ENCODE measurements around the gene EMC9. TPM values are rescaled to one million over a fixed set of nuclear protein-coding genes. Genes with fewer than 3 reads are reported as not detected.

Gene EMC9
- total RNA-seq, 1 experiment from 2014 or later, result 27.4 TPM

GRCh38 chr14:24181371-24182077, 40.1 kb upstream of the EMC9 start:
- Histone ChIP-seq H3K4me3 (no peak overlapping the region), H3K9me2 (ENCODE audit: insufficient read depth) (no peaks in the 10 kb centered on the region), H3K4me1 (replicated peaks; ENCODE audit: insufficient read depth) (no peaks in the 10 kb centered on the region), H3F3A (ENCODE audit: insufficient read depth, low read depth) (no peaks in the 10 kb centered on the region; the same call in 1 of the 2 replicates), H3K4me2 (no peak overlapping the region), H2AFZ (no peak overlapping the region), H3K79me2 (ENCODE audit: low read depth) (no peaks in the 10 kb centered on the region), H3K9me3 (ENCODE audit: insufficient read depth, low read depth) (no peaks in the 10 kb centered on the region), H3K27ac (no peak overlapping the region), H4K20me1 (ENCODE audit: insufficient read depth) (no peaks in the 10 kb centered on the region; the same call in 1 of the 2 replicates), H3K27me3 (ENCODE audit: insufficient read depth, low read depth) (no peaks in the 10 kb centered on the region), H3K36me3 (ENCODE audit: low read depth) (no peaks in the 10 kb centered on the region)
- no peak for DNase-seq
- CTCF ChIA-PET, result no interaction called here
- TF ChIP-seq EZH2 (IDR thresholded peaks at IDR 0.05; ENCODE audit: low read depth) (no peak), CTCF (conservative IDR thresholded peaks at IDR 0.05) (no peak)
- intact Hi-C loops (cut with micrococcal nuclease; ENCODE audit: unreplicated experiment), result no loop called here
- POLR2A ChIA-PET (ENCODE audit: unreplicated experiment), result interaction anchor here (0.7 kb wide), 1 partner anchor 21 kb away, joined by 3 read pairs; no protein-coding TSS in a partner anchor
- no TSS peak for BruUV-seq (replicated peaks)

GRCh38 chr14:24179961-24180796, 38.8 kb upstream of the EMC9 start:
- Histone ChIP-seq H3K4me3 (no peak overlapping the region), H3K27me3 (ENCODE audit: insufficient read depth, low read depth) (no peaks in the 10 kb centered on the region), H3K9me2 (ENCODE audit: insufficient read depth) (no peaks in the 10 kb centered on the region), H3K36me3 (ENCODE audit: low read depth) (no peaks in the 10 kb centered on the region), H3K4me1 (replicated peaks; ENCODE audit: insufficient read depth) (no peaks in the 10 kb centered on the region), H3K79me2 (ENCODE audit: low read depth) (no peaks in the 10 kb centered on the region), H3F3A (ENCODE audit: insufficient read depth, low read depth) (no peaks in the 10 kb centered on the region; the same call in 1 of the 2 replicates), H3K9me3 (ENCODE audit: insufficient read depth, low read depth) (no peaks in the 10 kb centered on the region), H4K20me1 (ENCODE audit: insufficient read depth) (no peaks in the 10 kb centered on the region; the same call in 1 of the 2 replicates), H3K4me2 (no peak overlapping the region), H2AFZ (no peak overlapping the region), H3K27ac (no peak overlapping the region)
- DNase-seq, result no peak
- CTCF ChIA-PET, result no interaction called here
- no peak for TF ChIP-seq EZH2 (IDR thresholded peaks at IDR 0.05; ENCODE audit: low read depth)
- no TSS peak for BruUV-seq (replicated peaks)
- intact Hi-C loops (cut with micrococcal nuclease; ENCODE audit: unreplicated experiment), result no loop called here
- POLR2A ChIA-PET (ENCODE audit: unreplicated experiment), result no interaction called here

GRCh38 chr14:24179294-24179960, 38.0 kb upstream of the EMC9 start:
- Histone ChIP-seq H4K20me1 (ENCODE audit: insufficient read depth) (no peaks in the 10 kb centered on the region; the same call in 1 of the 2 replicates), H3K27ac (no peak overlapping the region), H3F3A (ENCODE audit: insufficient read depth, low read depth) (no peaks in the 10 kb centered on the region; the same call in 1 of the 2 replicates), H3K9me2 (ENCODE audit: insufficient read depth) (no peaks in the 10 kb centered on the region), H3K27me3 (ENCODE audit: insufficient read depth, low read depth) (no peaks in the 10 kb centered on the region), H3K4me2 (no peak overlapping the region), H3K4me1 (replicated peaks; ENCODE audit: insufficient read depth) (no peaks in the 10 kb centered on the region), H3K4me3 (no peak overlapping the region), H3K9me3 (ENCODE audit: insufficient read depth, low read depth) (no peaks in the 10 kb centered on the region), H3K36me3 (ENCODE audit: low read depth) (no peaks in the 10 kb centered on the region), H2AFZ (no peak overlapping the region), H3K79me2 (ENCODE audit: low read depth) (no peaks in the 10 kb centered on the region)
- CTCF ChIA-PET, result no interaction called here
- POLR2A ChIA-PET (ENCODE audit: unreplicated experiment), result no interaction called here
- no TSS peak for BruUV-seq (replicated peaks)
- no peak for TF ChIP-seq EZH2 (IDR thresholded peaks at IDR 0.05; ENCODE audit: low read depth)
- TF ChIP-seq CTCF (conservative IDR thresholded peaks at IDR 0.05), result no peak
- intact Hi-C loops (cut with micrococcal nuclease; ENCODE audit: unreplicated experiment), result no loop called here
- no peak for DNase-seq

Data from PC-9 (cell line).